ENCODE measurements around the gene GPR152.
"Not testable (repeated sequence)": the region's sequence is repeated elsewhere in the genome, so short reads cannot be mapped to it uniquely, and the experiment has no call there.

The GPR152 gene

DNA sequence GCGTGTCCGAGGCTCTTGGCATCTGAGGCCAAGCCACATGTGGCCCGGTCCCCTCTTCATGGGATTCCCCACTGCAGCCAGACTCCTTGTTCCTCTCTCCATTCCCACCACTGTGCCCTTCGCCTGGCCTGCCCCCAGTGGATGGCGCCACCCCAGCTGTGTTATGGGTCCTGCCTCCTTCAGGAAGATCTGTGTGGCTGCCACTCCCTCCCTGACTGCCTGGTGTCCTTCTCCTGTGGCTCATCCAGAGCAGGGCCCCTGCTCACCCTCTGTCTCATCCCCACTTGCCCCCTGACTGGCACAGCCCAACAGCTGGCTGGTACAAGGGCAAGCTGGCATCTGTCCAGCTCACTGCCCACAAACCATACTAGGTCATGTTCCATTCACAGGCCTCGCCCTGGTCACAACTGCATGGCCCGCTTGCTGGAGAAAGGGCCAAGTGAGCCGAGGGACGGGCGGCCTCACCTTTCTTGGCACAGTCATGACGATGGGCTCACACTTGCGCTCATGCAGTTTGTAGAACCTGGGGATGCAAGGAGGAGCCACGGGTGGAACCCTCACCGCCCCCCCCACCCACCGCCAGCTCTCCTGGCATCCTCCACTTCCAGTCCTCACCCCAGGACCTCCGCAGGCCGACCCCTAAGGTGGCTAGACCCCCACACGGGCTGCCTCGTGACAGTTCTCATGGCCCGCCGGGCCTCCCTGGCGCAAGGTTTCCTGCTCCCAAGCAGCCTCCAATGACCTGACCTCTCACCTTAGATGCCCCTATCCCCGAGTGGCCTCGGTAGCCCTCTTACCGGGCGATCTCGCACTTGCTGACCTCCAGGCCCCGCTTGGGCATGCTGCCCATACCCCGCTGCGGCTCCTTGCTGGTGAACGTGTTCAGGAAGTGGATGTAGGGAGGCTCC, 13.0 kb downstream of the GPR152 start:
- peak; percentile 37 for DNase-seq

GRCh38 chr11:67438158-67438902, 14.2 kb downstream of the GPR152 start:
- peak; percentile 79 for DNase-seq

- no peak for DNase-seq
These were observed 14.7 kb downstream of the GPR152 start for GRCh38 chr11:67437809-67438157.

GRCh38 chr11:67437082-67437808, 15.3 kb downstream of the GPR152 start, which contains the start of gene PTPRCAP:
Gene PTPRCAP (minus strand): TSS chr11:67437682. CDS start chr11:67437619, 63 bp downstream.
- DNase-seq, result peak; percentile 65

- peak; percentile 74 for DNase-seq
These were observed 16.0 kb downstream of the GPR152 start for GRCh38 chr11:67436459-67437081.

DNA sequence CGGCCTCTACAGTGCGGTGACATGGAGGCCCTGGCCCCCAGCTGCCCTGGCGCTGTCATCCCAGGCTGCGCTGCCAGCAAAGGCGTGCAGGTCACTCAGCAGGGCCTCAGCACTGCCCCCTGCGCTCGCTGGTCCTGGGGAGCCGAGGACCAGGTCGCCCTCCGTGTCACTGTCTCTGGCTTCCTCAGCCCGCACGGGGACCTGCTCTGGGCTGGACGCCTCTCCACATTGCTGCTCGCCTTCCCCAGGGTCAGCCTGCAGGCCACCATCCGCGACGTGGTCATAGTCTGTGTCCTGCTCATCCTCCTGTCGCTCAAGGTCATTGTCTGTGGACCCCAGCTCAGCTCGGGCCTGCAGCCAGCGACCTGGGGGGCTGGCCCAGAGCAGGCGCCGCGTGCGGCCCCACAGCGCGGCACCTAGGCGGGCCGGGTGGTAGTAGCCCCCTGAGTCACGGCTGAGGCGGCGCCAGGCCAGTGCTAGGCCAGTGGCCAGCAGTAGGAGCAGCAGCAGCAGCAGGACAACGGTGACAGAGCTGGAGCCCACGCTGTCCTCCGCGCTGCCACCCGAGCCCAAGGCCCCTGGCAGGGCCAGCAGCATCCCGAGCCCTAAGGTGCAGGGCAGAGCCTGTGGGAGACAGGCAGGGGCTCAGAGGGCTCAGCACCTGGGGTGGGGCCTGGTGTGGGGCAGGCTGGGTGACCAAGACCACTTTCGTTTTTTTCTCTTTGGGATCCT, 16.6 kb downstream of the GPR152 start:
- no peak for DNase-seq

GRCh38 chr11:67435031-67435726, 17.4 kb downstream of the GPR152 start:
- peak; percentile 33 for DNase-seq

GRCh38 chr11:67434395-67434881, 18.1 kb downstream of the GPR152 start:
- peak; percentile 31 for DNase-seq

GRCh38 chr11:67433536-67434394, 18.8 kb downstream of the GPR152 start:
- no peak for DNase-seq

GRCh38 chr11:67432655-67433349, 19.7 kb downstream of the GPR152 start:
- DNase-seq, result no peak

GRCh38 chr11:67431346-67432249, 20.9 kb downstream of the GPR152 start:
- DNase-seq, result no peak

- DNase-seq, result no peak
These were observed 22.8 kb downstream of the GPR152 start for GRCh38 chr11:67429722-67430121.

GRCh38 chr11:67429038-67429668, 23.4 kb downstream of the GPR152 start:
- DNase-seq, result no peak

DNA sequence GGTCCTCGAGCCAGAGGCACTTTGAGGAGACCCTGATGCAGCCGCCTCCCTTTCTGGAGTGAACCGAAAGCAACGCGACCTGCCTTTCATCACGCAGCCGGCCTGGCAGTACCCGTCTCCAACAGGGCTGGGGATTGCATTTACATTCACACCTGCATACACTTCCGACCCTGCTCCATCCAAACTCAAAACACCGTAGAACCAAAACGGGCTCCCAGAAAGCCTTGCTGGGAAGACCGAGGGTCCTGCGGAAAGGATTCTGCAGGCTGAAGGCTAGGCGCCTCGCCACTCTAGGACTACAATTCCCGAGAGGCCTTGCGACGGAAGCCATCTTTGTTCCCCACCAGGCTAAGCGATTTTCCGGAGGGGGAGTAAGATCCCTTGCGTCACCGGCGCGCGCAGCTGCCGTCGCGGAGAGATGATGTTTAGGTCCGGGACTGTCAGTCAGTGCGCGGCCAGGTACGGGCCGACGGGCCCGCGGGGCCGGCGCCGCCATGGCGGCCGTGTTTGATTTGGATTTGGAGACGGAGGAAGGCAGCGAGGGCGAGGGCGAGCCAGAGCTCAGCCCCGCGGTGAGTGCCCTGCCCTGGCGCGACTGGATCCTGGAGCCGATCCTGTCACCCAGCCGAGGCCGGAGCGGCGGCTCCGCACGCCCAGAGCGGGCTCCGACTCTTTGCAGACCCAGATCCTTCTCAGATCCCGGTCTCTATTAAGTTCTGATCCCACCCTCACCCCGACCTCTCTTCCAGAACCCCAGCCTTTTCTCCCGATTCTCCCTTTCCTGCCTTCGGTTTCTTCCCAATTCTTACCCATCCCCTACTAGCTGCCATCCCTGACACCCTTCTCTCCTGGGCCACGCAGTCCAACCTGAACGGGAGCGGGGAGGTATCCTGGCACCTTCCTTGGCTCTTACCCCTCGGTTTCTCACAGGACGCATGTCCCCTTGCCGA, 24.2 kb downstream of the GPR152 start, which contains the start of gene RPS6KB2:
Gene RPS6KB2, plus strand, starts transcription at position 443 of the 950 bp plus-strand sequence. Its CDS starts 52 bp downstream, at position 495.
- peak; percentile 99 for DNase-seq

GRCh38 chr11:67427364-67427859, 25.1 kb downstream of the GPR152 start:
- DNase-seq, result not testable (repeated sequence)

- no peak for DNase-seq
These were observed 28.5 kb downstream of the GPR152 start for GRCh38 chr11:67423891-67424613.

Measured in stimulated activated CD4-positive, alpha-beta T cell treated with anti-CD3 and anti-CD28 coated beads, Interleukin-4, amount 100 ng/mL, for 24 hours (primary cell).